HCT116 (cell line): ENCODE measurements around the gene SLC17A5. TPM values are rescaled to one million over a fixed set of nuclear protein-coding genes. Genes with fewer than 3 reads are reported as not detected.

Source experiments
- ATAC-seq: fragments of 200-7000 bp; cut with Tn5 transposase; 2 replicates; pipeline ENCODE4 v1.9.1; 2020; ENCODE audit warnings: mild to moderate bottlenecking, moderate library complexity
- BruUV-seq: library from RNA; stranded (reverse); fragments of 400-500 nt; replicated peaks from 2 replicates; lab custom pipeline; 2021; lab: Mats Ljungman, UMichigan
- CTCF ChIA-PET: fragments of 300-600 bp; sonication (Branson Sonifier 250); formaldehyde crosslinking; loops from one replicate; lab custom pipeline; 2021; ENCODE audit warnings: antibody characterized with exemption; lab: Charles Lee
- POLR2A ChIA-PET: fragments of 300-600, 350-600 bp; sonication (Branson Sonifier 250); formaldehyde crosslinking; loops from one replicate; lab custom pipeline; 2021; ENCODE audit warnings: antibody characterized with exemption; lab: Charles Lee
- RAD21 ChIA-PET, 2 experiments: fragments of 300-600 bp; sonication (Branson Sonifier 250); formaldehyde crosslinking; loops; one replicate each; lab custom pipeline; 2023; ENCODE audit warnings: low total read pairs in 2 of 2; ENCODE audit not compliant: uncharacterized antibody in 2 of 2, unreplicated experiment in 2 of 2, low non-redundant PET in 1 of 2; lab: Charles Lee
- DNase-seq: peaks from one replicate; pipeline ENCODE4 v3.0.0-alpha.2; 2010; ENCODE audit warnings: low read depth, low spot score
- H2AFZ ChIP-seq: fragments of 200-600 bp; shearing (Covaris generic), sonication (generic); 2 replicates; pipeline ENCODE4 v1.6.1; 2017; ENCODE audit warnings: low read depth, mixed run types, mixed read lengths, antibody characterized with exemption, low read length; ENCODE audit not compliant: poor library complexity, severe bottlenecking
- H3K27ac ChIP-seq: 2 replicates; pipeline ENCODE4 v1.5.1; 2012; ENCODE audit warnings: low read depth, low read length
- H3K27me3 ChIP-seq: fragments of 200-600 bp; sonication (generic); 2 replicates; pipeline ENCODE4 v1.6.1; 2016; ENCODE audit warnings: mixed run types, low read length, mixed read lengths; ENCODE audit not compliant: insufficient read depth
- H3K36me3 ChIP-seq, 2 experiments: fragments of 200-500 bp in 1 of 2; fragments of 200-600 bp in 1 of 2; sonication (Bioruptor generic) in 1 of 2; sonication (generic) in 1 of 2; 2 replicates each; pipeline versions ENCODE4 v1.5.1 to v1.6.1; 2014 to 2016; ENCODE audit warnings: low read length in 2 of 2, inconsistent platforms in 1 of 2, mixed read lengths in 1 of 2, mixed run types in 1 of 2; ENCODE audit not compliant: insufficient read depth in 2 of 2, control insufficient read depth in 1 of 2
- H3K4me1 ChIP-seq, 2 experiments: fragments of 200-600 bp in 1 of 2; sonication (generic) in 1 of 2; 2 replicates each; pipeline versions ENCODE4 v1.5.1 to v1.6.1; 2012 to 2017; ENCODE audit warnings: low read length in 2 of 2, inconsistent platforms in 1 of 2, mild to moderate bottlenecking in 1 of 2, mixed read lengths in 1 of 2, mixed run types in 1 of 2, moderate library complexity in 1 of 2; ENCODE audit not compliant: insufficient read depth in 2 of 2, control insufficient read depth in 1 of 2
- H3K4me2 ChIP-seq: fragments of 200-600 bp; sonication (generic); 2 replicates; pipeline ENCODE4 v1.6.1; 2017; ENCODE audit warnings: mixed run types, low read length, mixed read lengths
- H3K4me3 ChIP-seq, 2 experiments: fragments of 200-600 bp in 1 of 2; sonication (generic) in 1 of 2; replicated peaks in 1 of 2; 2 replicates each; pipeline ENCODE4 v1.5.1; 2011 to 2016; ENCODE audit warnings: low read length in 2 of 2, control low read depth in 1 of 2, low read depth in 1 of 2, mild to moderate bottlenecking in 1 of 2, mixed read lengths in 1 of 2, mixed run types in 1 of 2
- H3K79me2 ChIP-seq: fragments of 200-600 bp; sonication (generic); 2 replicates; pipeline ENCODE4 v1.6.1; 2017; ENCODE audit warnings: mild to moderate bottlenecking, mixed run types, low read length, moderate library complexity, mixed read lengths; ENCODE audit not compliant: insufficient read depth
- H3K9ac ChIP-seq: fragments of 200-600 bp; sonication (generic); 2 replicates; pipeline ENCODE4 v1.6.1; 2016; ENCODE audit warnings: low read length, mixed read lengths
- H3K9me2 ChIP-seq: fragments of 200-600 bp; sonication (generic), shearing (Covaris generic); 2 replicates; pipeline ENCODE4 v1.6.1; 2017; ENCODE audit warnings: mixed run types, mild to moderate bottlenecking, moderate library complexity; ENCODE audit not compliant: insufficient read depth
- H3K9me3 ChIP-seq, 2 experiments: fragments of 200-500 bp in 1 of 2; fragments of 200-600 bp in 1 of 2; sonication (Bioruptor generic) in 1 of 2; sonication (generic) in 1 of 2; 2 replicates each; pipeline ENCODE4 v1.6.1; 2014 to 2017; ENCODE audit warnings: low read length in 2 of 2, mixed read lengths in 2 of 2, inconsistent platforms in 1 of 2, low read depth in 1 of 2, mild to moderate bottlenecking in 1 of 2, mixed run types in 1 of 2, moderate library complexity in 1 of 2; ENCODE audit not compliant: control insufficient read depth in 1 of 2, insufficient read depth in 1 of 2
- H4K20me1 ChIP-seq: fragments of 200-600 bp; sonication (generic), shearing (Covaris generic); 2 replicates; pipeline ENCODE4 v1.6.1; 2017; ENCODE audit warnings: mixed run types, mild to moderate bottlenecking, moderate library complexity; ENCODE audit not compliant: insufficient read depth
- EZH2 ChIP-seq: fragments of 200-600 bp; sonication (generic); IDR thresholded peaks from 2 replicates; pipeline ENCODE4 v1.6.1; 2017; ENCODE audit warnings: antibody characterized with exemption, mixed run types
- POLR2AphosphoS5 ChIP-seq: IDR thresholded peaks from 2 replicates; pipeline ENCODE4 v1.6.1; 2011; ENCODE audit warnings: mild to moderate bottlenecking, low read depth, low read length, moderate library complexity
- SIN3A ChIP-seq: IDR thresholded peaks from 2 replicates; pipeline ENCODE4 v1.6.1; 2012; ENCODE audit warnings: low read depth
- SP1 ChIP-seq: IDR thresholded peaks from 2 replicates; pipeline ENCODE4 v1.6.1; 2012; ENCODE audit warnings: low read depth
- ZFX ChIP-seq: fragments of 450-650 bp; IDR thresholded peaks from 2 replicates; pipeline ENCODE4 v1.6.1; 2017
- intact Hi-C: fragments of 100-400 bp; cut with micrococcal nuclease; formaldehyde crosslinking; loops from 2 replicates; pipeline ENCODE4 v1.10.0; 2022
- total RNA-seq: library from RNA; stranded (reverse); gene quantifications from one replicate; pipeline ENCODE4 v1.2.1, GENCODE V29; 2021; ENCODE audit not compliant: unreplicated experiment
- TF ChIP-seq, protein P1 (sequence below), 3 experiments: fragments of 200-600 bp in 1 of 3; sonication (generic) in 1 of 3; IDR thresholded peaks in 2 of 3; conservative IDR thresholded peaks in 1 of 3; 2 replicates each; pipeline ENCODE4 v1.5.1; 2012 to 2017; ENCODE audit warnings: low read depth in 2 of 3, low read length in 2 of 3, antibody characterized with exemption in 1 of 3, borderline replicate concordance in 1 of 3, control low read depth in 1 of 3, mild to moderate bottlenecking in 1 of 3, mixed read lengths in 1 of 3, mixed run types in 1 of 3, moderate library complexity in 1 of 3; ENCODE audit not compliant: insufficient read depth in 1 of 3
- TF ChIP-seq, protein P2 (sequence below): IDR thresholded peaks from 2 replicates; pipeline ENCODE4 v1.6.1; 2011; ENCODE audit warnings: mild to moderate bottlenecking, low read length, moderate library complexity; ENCODE audit not compliant: insufficient replicate concordance; ENCODE audit errors: extremely low read depth

SLC17A5 gene
- total RNA-seq, 1 experiment from 2014 or later: 17.0 TPM

DNA sequence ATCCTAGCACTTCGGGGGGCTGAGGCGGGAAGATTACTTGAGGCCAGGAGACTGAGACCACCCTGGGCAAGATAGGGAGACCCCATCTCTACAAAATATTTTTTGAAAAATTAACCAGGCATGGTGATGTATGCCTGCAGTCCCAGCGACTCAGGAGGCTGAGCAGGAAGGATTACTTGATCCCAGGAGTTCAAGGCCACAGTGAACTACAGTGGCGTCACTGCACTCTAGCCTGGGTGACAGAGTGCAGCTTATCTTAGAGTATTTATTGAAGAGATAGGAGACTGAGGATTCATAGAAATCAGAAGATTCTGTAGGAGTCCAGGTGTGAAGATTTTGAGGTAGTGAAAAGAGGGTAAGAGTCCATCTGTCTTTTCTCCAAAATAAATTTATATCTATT, 45.0 kb downstream of the SLC17A5 start:
- RAD21 ChIA-PET: no interaction called here
- no peaks in the 10 kb centered on the region for H4K20me1 ChIP-seq
- DNase-seq (no peak), ATAC-seq (no peak)
- CTCF ChIA-PET: no interaction called here
- no peak overlapping the region for H2AFZ ChIP-seq
- no peak overlapping the region for H3K4me2 ChIP-seq
- peaks cover 1 to 15% of the 10 kb centered on the region in 2 experiments for H3K36me3 ChIP-seq
- H3K9me3 ChIP-seq: no peaks in the 10 kb centered on the region
- no peaks in the 10 kb centered on the region for H3K79me2 ChIP-seq
- no peaks in the 10 kb centered on the region for H3K27me3 ChIP-seq
- no peak overlapping the region for H3K9ac ChIP-seq
- TF ChIP-seq, protein P1, sequence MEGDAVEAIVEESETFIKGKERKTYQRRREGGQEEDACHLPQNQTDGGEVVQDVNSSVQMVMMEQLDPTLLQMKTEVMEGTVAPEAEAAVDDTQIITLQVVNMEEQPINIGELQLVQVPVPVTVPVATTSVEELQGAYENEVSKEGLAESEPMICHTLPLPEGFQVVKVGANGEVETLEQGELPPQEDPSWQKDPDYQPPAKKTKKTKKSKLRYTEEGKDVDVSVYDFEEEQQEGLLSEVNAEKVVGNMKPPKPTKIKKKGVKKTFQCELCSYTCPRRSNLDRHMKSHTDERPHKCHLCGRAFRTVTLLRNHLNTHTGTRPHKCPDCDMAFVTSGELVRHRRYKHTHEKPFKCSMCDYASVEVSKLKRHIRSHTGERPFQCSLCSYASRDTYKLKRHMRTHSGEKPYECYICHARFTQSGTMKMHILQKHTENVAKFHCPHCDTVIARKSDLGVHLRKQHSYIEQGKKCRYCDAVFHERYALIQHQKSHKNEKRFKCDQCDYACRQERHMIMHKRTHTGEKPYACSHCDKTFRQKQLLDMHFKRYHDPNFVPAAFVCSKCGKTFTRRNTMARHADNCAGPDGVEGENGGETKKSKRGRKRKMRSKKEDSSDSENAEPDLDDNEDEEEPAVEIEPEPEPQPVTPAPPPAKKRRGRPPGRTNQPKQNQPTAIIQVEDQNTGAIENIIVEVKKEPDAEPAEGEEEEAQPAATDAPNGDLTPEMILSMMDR (IDR thresholded peaks at IDR 0.05 in 2 of 3, conservative IDR thresholded peaks at IDR 0.05 in 1 of 3; ENCODE audit: borderline replicate concordance in 1 of 3, insufficient read depth in 1 of 3, low read depth in 2 of 3, low read length in 2 of 3): no peak
- no peak for TF ChIP-seq EZH2
- no peak for TF ChIP-seq POLR2AphosphoS5
- TF ChIP-seq, protein P2, sequence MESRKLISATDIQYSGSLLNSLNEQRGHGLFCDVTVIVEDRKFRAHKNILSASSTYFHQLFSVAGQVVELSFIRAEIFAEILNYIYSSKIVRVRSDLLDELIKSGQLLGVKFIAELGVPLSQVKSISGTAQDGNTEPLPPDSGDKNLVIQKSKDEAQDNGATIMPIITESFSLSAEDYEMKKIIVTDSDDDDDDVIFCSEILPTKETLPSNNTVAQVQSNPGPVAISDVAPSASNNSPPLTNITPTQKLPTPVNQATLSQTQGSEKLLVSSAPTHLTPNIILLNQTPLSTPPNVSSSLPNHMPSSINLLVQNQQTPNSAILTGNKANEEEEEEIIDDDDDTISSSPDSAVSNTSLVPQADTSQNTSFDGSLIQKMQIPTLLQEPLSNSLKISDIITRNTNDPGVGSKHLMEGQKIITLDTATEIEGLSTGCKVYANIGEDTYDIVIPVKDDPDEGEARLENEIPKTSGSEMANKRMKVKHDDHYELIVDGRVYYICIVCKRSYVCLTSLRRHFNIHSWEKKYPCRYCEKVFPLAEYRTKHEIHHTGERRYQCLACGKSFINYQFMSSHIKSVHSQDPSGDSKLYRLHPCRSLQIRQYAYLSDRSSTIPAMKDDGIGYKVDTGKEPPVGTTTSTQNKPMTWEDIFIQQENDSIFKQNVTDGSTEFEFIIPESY: no peak
- no peak for TF ChIP-seq SIN3A
- no peak for TF ChIP-seq SP1
- TF ChIP-seq ZFX: no peak
- no TSS peak for BruUV-seq
- POLR2A ChIA-PET: interaction anchor here (1.3 kb wide), 1 partner anchor 95 kb away, joined by 4 read pairs; no protein-coding TSS in a partner anchor
- H3K4me1 ChIP-seq: peaks cover 0 to 9% of the 10 kb centered on the region in 2 experiments; a peak in 1 of 4 replicates
- no peak overlapping the region for H3K27ac ChIP-seq
- no peaks in the 10 kb centered on the region for H3K9me2 ChIP-seq
- no peak overlapping the region for H3K4me3 ChIP-seq
- intact Hi-C loops: no loop called here
